ENCODE data around the gene SLC22A9. TPM values are rescaled to one million over a fixed set of nuclear protein-coding genes. Genes with fewer than 3 reads are reported as not detected.

Gene SLC22A9
- total RNA-seq, 1 donor from 2014 or later, result not detected

DNA sequence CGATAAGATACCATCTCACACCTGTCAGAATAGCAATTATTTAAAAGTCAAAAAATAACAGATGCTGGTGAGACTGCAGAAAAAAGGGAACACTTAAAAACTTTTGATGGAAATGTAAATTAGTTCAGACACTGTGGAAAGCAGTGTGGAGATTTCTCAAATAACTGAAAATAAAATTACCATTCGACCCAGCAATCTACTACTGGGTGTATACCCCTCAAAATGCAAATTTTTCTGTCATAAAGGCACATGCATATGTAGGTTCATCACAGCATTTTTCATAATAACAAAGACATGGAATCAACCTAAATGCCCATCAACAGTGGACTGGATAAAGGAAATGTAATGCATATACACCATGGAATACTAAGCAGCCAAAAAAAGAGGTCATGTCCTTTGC lies 10.5 kb downstream of the SLC22A9 start:
- no peak for DNase-seq (ENCODE audit: low spot score)
- Mint-ChIP-seq H3K4me3 (ENCODE audit: unreplicated experiment) (no peak overlapping the region), H3K27ac (ENCODE audit: unreplicated experiment) (no peak overlapping the region), H3K27me3 (ENCODE audit: unreplicated experiment) (no peaks in the 10 kb centered on the region), H3K9me3 (ENCODE audit: unreplicated experiment) (no peaks in the 10 kb centered on the region), H3K4me1 (ENCODE audit: unreplicated experiment) (no peaks in the 10 kb centered on the region), H3K36me3 (ENCODE audit: low read depth, unreplicated experiment) (no peaks in the 10 kb centered on the region)
- TF ChIP-seq CTCF (IDR thresholded peaks at IDR 0.05; ENCODE audit: unreplicated experiment), result no peak

GRCh38 chr11:63395697-63396096 lies 26.1 kb downstream of the SLC22A9 start:
- no peaks in the 10 kb centered on the region for H3K4me1 Mint-ChIP-seq (ENCODE audit: unreplicated experiment)
- H3K27me3 Mint-ChIP-seq (ENCODE audit: unreplicated experiment), result no peaks in the 10 kb centered on the region
- H3K9me3 Mint-ChIP-seq (ENCODE audit: unreplicated experiment), result no peaks in the 10 kb centered on the region
- H3K36me3 Mint-ChIP-seq (ENCODE audit: low read depth, unreplicated experiment), result no peaks in the 10 kb centered on the region
- DNase-seq (ENCODE audit: low spot score), result no peak
- H3K4me3 Mint-ChIP-seq (ENCODE audit: unreplicated experiment), result no peak overlapping the region
- TF ChIP-seq CTCF (IDR thresholded peaks at IDR 0.05; ENCODE audit: unreplicated experiment), result no peak
- H3K27ac Mint-ChIP-seq (ENCODE audit: unreplicated experiment), result no peak overlapping the region

DNA sequence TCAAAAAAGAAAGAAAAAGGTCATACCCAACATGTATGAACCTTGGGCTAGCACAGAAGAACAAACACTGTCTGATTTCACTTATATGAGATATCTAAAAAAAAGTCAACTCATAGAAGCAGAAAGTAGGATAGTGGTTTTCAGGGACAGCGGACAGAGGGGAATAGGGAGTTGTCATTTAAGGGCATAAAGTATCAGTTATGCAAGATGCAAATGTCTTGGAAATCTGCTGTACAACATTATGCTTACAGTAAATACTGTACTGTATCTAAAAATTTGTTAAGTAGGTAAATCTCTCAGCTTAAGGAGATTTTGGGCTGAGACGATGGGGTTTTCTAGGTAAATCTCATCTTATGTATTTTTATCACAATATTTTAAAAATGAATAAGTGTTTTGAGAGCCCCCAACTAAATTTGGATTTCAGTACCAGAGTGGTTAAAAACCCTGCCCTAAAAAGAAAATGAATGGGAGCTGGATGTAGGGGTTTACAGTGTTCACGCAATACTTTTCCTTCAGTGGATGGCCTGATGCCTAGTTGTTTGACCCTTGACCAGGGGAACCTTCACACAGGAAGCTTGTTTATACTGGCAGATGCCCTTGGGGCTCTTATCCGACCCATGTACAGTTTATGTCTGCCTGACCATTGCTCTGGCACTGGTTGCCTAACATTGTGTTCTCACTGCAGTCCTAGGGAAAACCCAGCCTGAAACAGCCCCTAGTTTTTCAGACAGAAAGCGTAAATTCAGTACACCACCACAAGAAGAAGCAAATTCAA lies 34.8 kb downstream of the SLC22A9 start:
- no peaks in the 10 kb centered on the region for H3K36me3 Mint-ChIP-seq (ENCODE audit: low read depth, unreplicated experiment)
- no peak for DNase-seq (ENCODE audit: low spot score)

DNA sequence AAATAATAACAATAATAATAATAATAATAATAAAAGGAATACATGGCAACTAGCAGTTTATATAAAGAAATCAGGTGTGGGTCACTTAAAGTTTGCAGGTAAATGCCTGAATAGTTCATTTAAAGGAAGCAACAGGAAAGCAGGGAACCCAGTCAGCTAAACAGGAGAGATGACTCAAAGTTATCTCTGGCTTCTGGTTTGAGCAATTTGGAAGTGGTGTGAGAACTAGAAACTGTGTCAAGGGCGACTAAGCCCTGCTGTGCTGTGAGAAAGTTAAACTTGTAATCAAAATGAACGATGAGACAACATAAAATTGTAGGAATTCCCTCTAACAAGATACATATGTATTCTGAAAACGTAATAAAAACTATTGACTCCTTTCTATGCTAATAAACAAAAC lies 35.5 kb downstream of the SLC22A9 start:
- H3K27me3 Mint-ChIP-seq (ENCODE audit: unreplicated experiment), result no peaks in the 10 kb centered on the region
- H3K36me3 Mint-ChIP-seq (ENCODE audit: low read depth, unreplicated experiment), result no peaks in the 10 kb centered on the region
- DNase-seq (ENCODE audit: low spot score), result no peak
- no peak overlapping the region for H3K27ac Mint-ChIP-seq (ENCODE audit: unreplicated experiment)
- no peaks in the 10 kb centered on the region for H3K4me1 Mint-ChIP-seq (ENCODE audit: unreplicated experiment)
- no peaks in the 10 kb centered on the region for H3K9me3 Mint-ChIP-seq (ENCODE audit: unreplicated experiment)
- TF ChIP-seq CTCF (IDR thresholded peaks at IDR 0.05; ENCODE audit: unreplicated experiment), result no peak
- H3K4me3 Mint-ChIP-seq (ENCODE audit: unreplicated experiment), result no peak overlapping the region

More for the DNA sequence above, 34.8 kb downstream of the SLC22A9 start:
- H3K27me3 Mint-ChIP-seq (ENCODE audit: unreplicated experiment), result no peaks in the 10 kb centered on the region
- no peak overlapping the region for H3K27ac Mint-ChIP-seq (ENCODE audit: unreplicated experiment)
- no peaks in the 10 kb centered on the region for H3K9me3 Mint-ChIP-seq (ENCODE audit: unreplicated experiment)
- no peaks in the 10 kb centered on the region for H3K4me1 Mint-ChIP-seq (ENCODE audit: unreplicated experiment)
- no peak overlapping the region for H3K4me3 Mint-ChIP-seq (ENCODE audit: unreplicated experiment)
- no peak for TF ChIP-seq CTCF (IDR thresholded peaks at IDR 0.05; ENCODE audit: unreplicated experiment)

DNA sequence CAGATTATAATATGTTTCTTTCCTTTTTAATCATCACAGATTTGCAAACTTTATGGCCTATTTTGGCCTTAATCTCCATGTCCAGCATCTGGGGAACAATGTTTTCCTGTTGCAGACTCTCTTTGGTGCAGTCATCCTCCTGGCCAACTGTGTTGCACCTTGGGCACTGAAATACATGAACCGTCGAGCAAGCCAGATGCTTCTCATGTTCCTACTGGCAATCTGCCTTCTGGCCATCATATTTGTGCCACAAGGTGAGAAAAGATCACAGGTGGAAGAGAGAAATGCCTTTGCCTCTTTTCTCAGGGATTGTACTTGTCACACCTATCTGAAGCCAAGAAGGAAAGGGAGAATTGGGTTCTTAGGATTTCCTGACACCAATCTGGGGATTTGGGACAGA lies 36.9 kb downstream of the SLC22A9 start:
- no peaks in the 10 kb centered on the region for H3K27me3 Mint-ChIP-seq (ENCODE audit: unreplicated experiment)
- TF ChIP-seq CTCF (IDR thresholded peaks at IDR 0.05; ENCODE audit: unreplicated experiment), result no peak
- no peak overlapping the region for H3K27ac Mint-ChIP-seq (ENCODE audit: unreplicated experiment)
- no peaks in the 10 kb centered on the region for H3K9me3 Mint-ChIP-seq (ENCODE audit: unreplicated experiment)
- H3K4me1 Mint-ChIP-seq (ENCODE audit: unreplicated experiment), result no peaks in the 10 kb centered on the region
- H3K4me3 Mint-ChIP-seq (ENCODE audit: unreplicated experiment), result no peak overlapping the region
- H3K36me3 Mint-ChIP-seq (ENCODE audit: low read depth, unreplicated experiment), result no peaks in the 10 kb centered on the region
- DNase-seq (ENCODE audit: low spot score), result no peak

All from endothelial cell (in vitro differentiated cells).